ENCODE data around the gene ZMIZ1.
A peak's percentile ranks its signal among the peaks of the same experiment; 100 is the strongest.
"Not testable (repeated sequence)": the region's sequence is repeated elsewhere in the genome, so short reads cannot be mapped to it uniquely, and the experiment has no call there.

Gene ZMIZ1

GRCh38 chr10:79332610-79333315 lies 264.0 kb downstream of the ZMIZ1 start:
- not testable (repeated sequence) for FAIRE-seq

GRCh38 chr10:79333513-79333912 lies 264.7 kb downstream of the ZMIZ1 start:
- no peak for FAIRE-seq

GRCh38 chr10:79334573-79334972 lies 265.8 kb downstream of the ZMIZ1 start:
- FAIRE-seq: no peak

- FAIRE-seq: no peak
Observed at GRCh38 chr10:79335094-79335469, 266.3 kb downstream of the ZMIZ1 start.

- no peak for FAIRE-seq
Observed at GRCh38 chr10:79335470-79336235, 266.9 kb downstream of the ZMIZ1 start.

- FAIRE-seq: no peak
Observed at GRCh38 chr10:79336276-79336675, 267.5 kb downstream of the ZMIZ1 start.

GRCh38 chr10:79336739-79337138 lies 268.0 kb downstream of the ZMIZ1 start:
- no peak for FAIRE-seq

- FAIRE-seq: not testable (repeated sequence)
Observed at GRCh38 chr10:79337783-79338469, 269.2 kb downstream of the ZMIZ1 start.

GRCh38 chr10:79339266-79339665 lies 270.5 kb downstream of the ZMIZ1 start:
- no peak for FAIRE-seq

- no peak for FAIRE-seq
Observed at GRCh38 chr10:79340646-79341244, 272.0 kb downstream of the ZMIZ1 start.

- peak; percentile 90 for FAIRE-seq
Observed at GRCh38 chr10:79342295-79342761, 273.6 kb downstream of the ZMIZ1 start.

- no peak for FAIRE-seq
Observed at GRCh38 chr10:79342811-79343561, 274.2 kb downstream of the ZMIZ1 start.

GRCh38 chr10:79344502-79345195 lies 275.9 kb downstream of the ZMIZ1 start:
- FAIRE-seq: no peak

- no peak for FAIRE-seq
Observed at GRCh38 chr10:79345241-79346011, 276.7 kb downstream of the ZMIZ1 start.

- no peak for FAIRE-seq
Observed at GRCh38 chr10:79346012-79346340, 277.2 kb downstream of the ZMIZ1 start.

- FAIRE-seq: no peak
Observed at GRCh38 chr10:79346388-79347225, 277.8 kb downstream of the ZMIZ1 start.

- FAIRE-seq: no peak
Observed at GRCh38 chr10:79347226-79347893, 278.6 kb downstream of the ZMIZ1 start, which contains the start of gene PPIF. TSS of gene PPIF (plus strand) at chr10:79347469. CDS start at chr10:79347549, 80 bp downstream.

- FAIRE-seq: no peak
Observed at GRCh38 chr10:79347894-79348639, 279.3 kb downstream of the ZMIZ1 start.

- no peak for FAIRE-seq
Observed at GRCh38 chr10:79348640-79348988, 279.8 kb downstream of the ZMIZ1 start.
